HepG2 (cell line): ENCODE data around the gene ZBTB46. TPM values are rescaled to one million over a fixed set of nuclear protein-coding genes. Genes with fewer than 3 reads are reported as not detected.

Experiments
- EHMT2 ChIP-seq: fragments of 200-600 bp; sonication (generic); IDR thresholded peaks from 2 replicates; pipeline ENCODE4 v1.7.0; 2017; ENCODE audit warnings: antibody characterized with exemption, low read depth, low read length, borderline replicate concordance
- FOXC1 ChIP-seq: sonication (generic); formaldehyde crosslinking; IDR thresholded peaks from 2 replicates; pipeline ENCODE4 v1.8.0; 2022; ENCODE audit warnings: mild to moderate bottlenecking, missing genetic modification reagents, borderline replicate concordance
- HNRNPL ChIP-seq: fragments of 200-400 bp; formaldehyde crosslinking; IDR thresholded peaks from 2 replicates; pipeline ENCODE4 v1.6.1; 2017; ENCODE audit warnings: mild to moderate bottlenecking, low read depth, low read length
- HOXA7 ChIP-seq: sonication (generic); formaldehyde crosslinking; IDR thresholded peaks from 2 replicates; pipeline ENCODE4 v1.8.1; 2022; ENCODE audit warnings: mild to moderate bottlenecking, missing genetic modification reagents, moderate library complexity
- KAT7 ChIP-seq: IDR thresholded peaks from 2 replicates; pipeline ENCODE4 v1.6.1; 2018; ENCODE audit warnings: borderline replicate concordance, missing compliant biosample characterization
- LCORL ChIP-seq, 2 experiments: fragments of 450-650 bp in 1 of 2; sonication (generic) in 1 of 2; formaldehyde crosslinking in 1 of 2; IDR thresholded peaks; 2 replicates each; pipeline versions ENCODE4 v1.5.0 to v1.6.1; 2017 to 2020; ENCODE audit warnings: antibody characterized with exemption in 1 of 2, missing genetic modification reagents in 1 of 2
- NCOA1 ChIP-seq: sonication (generic); formaldehyde crosslinking; IDR thresholded peaks from 2 replicates; pipeline ENCODE4 v1.9.0; 2021; ENCODE audit warnings: missing genetic modification reagents
- NR3C1 ChIP-seq: sonication (generic); formaldehyde crosslinking; IDR thresholded peaks from 2 replicates; pipeline ENCODE4 v1.4.0; 2020; ENCODE audit warnings: missing genetic modification reagents
- RBAK ChIP-seq: sonication (generic); formaldehyde crosslinking; IDR thresholded peaks from 2 replicates; pipeline ENCODE4 v1.5.1; 2020; ENCODE audit warnings: mild to moderate bottlenecking, missing genetic modification reagents
- RBM22 ChIP-seq: fragments of 200-400 bp; formaldehyde crosslinking; optimal IDR thresholded peaks from 2 replicates; pipeline ENCODE3; 2017; ENCODE audit warnings: mild to moderate bottlenecking, low read length, moderate library complexity
- SMARCC2 ChIP-seq: fragments of 450-650 bp; IDR thresholded peaks from 2 replicates; pipeline ENCODE4 v1.6.1; 2017; ENCODE audit warnings: antibody characterized with exemption, mild to moderate bottlenecking
- SP4 ChIP-seq: sonication (generic); formaldehyde crosslinking; IDR thresholded peaks from 2 replicates; pipeline ENCODE4 v1.8.1; 2023; ENCODE audit warnings: mild to moderate bottlenecking, missing genetic modification reagents
- SPEN ChIP-seq: sonication (generic); formaldehyde crosslinking; IDR thresholded peaks from 2 replicates; pipeline ENCODE4 v1.5.1; 2020; ENCODE audit warnings: low read depth, mild to moderate bottlenecking, missing genetic modification reagents
- XRCC5 ChIP-seq: fragments of 200-400 bp; formaldehyde crosslinking; optimal IDR thresholded peaks from 2 replicates; pipeline ENCODE3; 2017; ENCODE audit warnings: mild to moderate bottlenecking, low read length
- ZNF3 ChIP-seq: IDR thresholded peaks from 2 replicates; pipeline ENCODE4 v1.7.0; 2017; ENCODE audit warnings: inconsistent platforms
- ZNF780A ChIP-seq: sonication (generic); formaldehyde crosslinking; IDR thresholded peaks from 2 replicates; pipeline ENCODE4 v1.8.0; 2022; ENCODE audit warnings: mild to moderate bottlenecking, missing genetic modification reagents, moderate library complexity
- polyA plus RNA-seq, 8 experiments: library from polyadenylated mRNA; depleted of rRNA in 3 of 8; stranded (reverse) in 7 of 8; unstranded in 1 of 8; fragments of >200 nt; fragmentation: Illumina TruSeq in 4 of 8; extraction: Trizol in 4 of 8; gene quantifications; 2 replicates each; pipeline versions ENCODE4 v1.2.1 to v1.2.3, GENCODE V29; 2011 to 2016; ENCODE audit warnings: low read depth in 4 of 8, missing spikeins in 1 of 8, mixed read lengths in 1 of 8; ENCODE audit not compliant: insufficient read depth in 1 of 8
- total RNA-seq, 5 experiments: library from RNA; depleted of rRNA; stranded (reverse); fragments of >200 nt; fragmentation: Illumina TruSeq; extraction: Trizol; gene quantifications; 2 replicates each; pipeline ENCODE4 v1.2.3, GENCODE V29; 2016; ENCODE audit warnings: low read depth in 1 of 5
- TF ChIP-seq, protein P1 (sequence below): sonication (generic); formaldehyde crosslinking; IDR thresholded peaks from 2 replicates; pipeline ENCODE4 v1.5.0; 2020; ENCODE audit warnings: mild to moderate bottlenecking, missing genetic modification reagents
- TF ChIP-seq, protein P2 (sequence below): sonication (generic); formaldehyde crosslinking; IDR thresholded peaks from 2 replicates; pipeline ENCODE4 v1.8.0; 2022; ENCODE audit warnings: mild to moderate bottlenecking, missing genetic modification reagents, borderline replicate concordance
- TF ChIP-seq, protein P3 (sequence below): sonication (generic); formaldehyde crosslinking; IDR thresholded peaks from 2 replicates; pipeline ENCODE4 v1.4.0; 2020; ENCODE audit warnings: mild to moderate bottlenecking, missing genetic modification reagents
- TF ChIP-seq, protein P4 (sequence below): sonication (generic); formaldehyde crosslinking; IDR thresholded peaks from 2 replicates; pipeline ENCODE4 v1.5.0; 2020; ENCODE audit warnings: mild to moderate bottlenecking, missing genetic modification reagents
- TF ChIP-seq, protein P5 (sequence below): sonication (generic); formaldehyde crosslinking; conservative IDR thresholded peaks from 2 replicates; pipeline ENCODE4 v1.8.0; 2022; ENCODE audit warnings: missing genetic modification reagents

The ZBTB46 gene
- total and polyA plus RNA-seq, 2 of the 13 experiments (the other 11 are each of a cell fraction or from before 2014, with no cell fraction given) = 1.6 to 13.5 TPM

DNA sequence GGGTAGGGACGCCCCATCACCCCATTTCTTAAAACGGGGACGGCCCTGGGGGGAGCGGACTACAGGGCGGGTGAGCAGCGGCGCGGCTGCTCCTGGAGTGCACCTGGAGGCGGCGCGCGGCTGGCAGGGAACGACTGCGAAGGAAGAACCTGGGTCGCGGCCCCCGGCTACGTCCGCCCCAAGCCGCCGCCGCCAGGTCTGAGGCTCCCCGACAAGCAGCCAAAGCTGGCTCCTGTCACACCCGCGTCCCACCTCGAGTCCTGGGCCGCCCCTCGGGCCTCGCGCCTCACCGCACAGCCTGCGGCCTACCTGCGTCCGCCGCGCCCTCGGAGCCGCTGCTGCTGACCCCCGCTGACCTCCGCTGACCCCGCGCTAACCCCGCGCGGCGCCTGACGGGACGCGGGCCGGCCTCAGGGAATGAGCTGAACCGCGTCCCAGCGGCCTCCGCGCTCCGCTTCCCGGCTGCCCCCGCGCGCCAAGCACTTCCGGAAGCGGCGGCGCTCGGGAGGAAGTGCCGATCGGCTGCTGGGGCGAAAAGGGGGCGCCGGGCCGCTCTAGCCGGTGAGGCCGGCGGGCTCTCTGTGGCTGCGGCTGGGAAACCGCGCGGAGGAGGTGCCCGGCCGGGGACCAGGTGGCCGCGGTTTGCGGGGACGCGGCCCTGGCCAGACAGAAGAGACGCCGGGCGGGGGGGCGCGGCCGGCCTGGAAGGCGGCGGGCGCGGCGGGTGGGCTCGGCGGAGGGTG is 123.3 kb downstream of the ZBTB46 start, which contains the start of the genes ARFRP1 and ZGPAT (continued):
- TF ChIP-seq, protein P1, sequence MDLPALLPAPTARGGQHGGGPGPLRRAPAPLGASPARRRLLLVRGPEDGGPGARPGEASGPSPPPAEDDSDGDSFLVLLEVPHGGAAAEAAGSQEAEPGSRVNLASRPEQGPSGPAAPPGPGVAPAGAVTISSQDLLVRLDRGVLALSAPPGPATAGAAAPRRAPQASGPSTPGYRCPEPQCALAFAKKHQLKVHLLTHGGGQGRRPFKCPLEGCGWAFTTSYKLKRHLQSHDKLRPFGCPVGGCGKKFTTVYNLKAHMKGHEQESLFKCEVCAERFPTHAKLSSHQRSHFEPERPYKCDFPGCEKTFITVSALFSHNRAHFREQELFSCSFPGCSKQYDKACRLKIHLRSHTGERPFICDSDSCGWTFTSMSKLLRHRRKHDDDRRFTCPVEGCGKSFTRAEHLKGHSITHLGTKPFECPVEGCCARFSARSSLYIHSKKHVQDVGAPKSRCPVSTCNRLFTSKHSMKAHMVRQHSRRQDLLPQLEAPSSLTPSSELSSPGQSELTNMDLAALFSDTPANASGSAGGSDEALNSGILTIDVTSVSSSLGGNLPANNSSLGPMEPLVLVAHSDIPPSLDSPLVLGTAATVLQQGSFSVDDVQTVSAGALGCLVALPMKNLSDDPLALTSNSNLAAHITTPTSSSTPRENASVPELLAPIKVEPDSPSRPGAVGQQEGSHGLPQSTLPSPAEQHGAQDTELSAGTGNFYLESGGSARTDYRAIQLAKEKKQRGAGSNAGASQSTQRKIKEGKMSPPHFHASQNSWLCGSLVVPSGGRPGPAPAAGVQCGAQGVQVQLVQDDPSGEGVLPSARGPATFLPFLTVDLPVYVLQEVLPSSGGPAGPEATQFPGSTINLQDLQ (CRISPR knock-in tag) = 0 out of 2 replicates have a peak, but pooled peaks have one; percentile 82
- peak; percentile 99 for TF ChIP-seq NCOA1 (CRISPR knock-in tag)
- TF ChIP-seq, protein P2, sequence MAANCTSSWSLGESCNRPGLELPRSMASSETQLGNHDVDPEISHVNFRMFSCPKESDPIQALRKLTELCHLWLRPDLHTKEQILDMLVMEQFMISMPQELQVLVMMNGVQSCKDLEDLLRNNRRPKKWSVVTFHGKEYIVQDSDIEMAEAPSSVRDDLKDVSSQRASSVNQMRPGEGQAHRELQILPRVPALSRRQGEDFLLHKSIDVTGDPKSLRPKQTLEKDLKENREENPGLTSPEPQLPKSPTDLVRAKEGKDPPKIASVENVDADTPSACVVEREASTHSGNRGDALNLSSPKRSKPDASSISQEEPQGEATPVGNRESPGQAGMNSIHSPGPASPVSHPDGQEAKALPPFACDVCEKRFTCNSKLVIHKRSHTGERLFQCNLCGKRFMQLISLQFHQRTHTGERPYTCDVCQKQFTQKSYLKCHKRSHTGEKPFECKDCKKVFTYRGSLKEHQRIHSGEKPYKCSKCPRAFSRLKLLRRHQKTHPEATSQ (CRISPR knock-in tag) = peak; percentile 98
- TF ChIP-seq EHMT2 = no peak
- peak; percentile 24 for TF ChIP-seq RBM22
- TF ChIP-seq FOXC1 = peak; percentile 83; the same call in 1 of the 2 replicates
- TF ChIP-seq ZNF780A (CRISPR knock-in tag) = no peak
- no peak for TF ChIP-seq LCORL (IDR thresholded peaks at IDR 0.05)
- TF ChIP-seq LCORL (CRISPR knock-in tag; IDR thresholded peaks at IDR 0.05) = peak; percentile 68
- TF ChIP-seq, protein P3, sequence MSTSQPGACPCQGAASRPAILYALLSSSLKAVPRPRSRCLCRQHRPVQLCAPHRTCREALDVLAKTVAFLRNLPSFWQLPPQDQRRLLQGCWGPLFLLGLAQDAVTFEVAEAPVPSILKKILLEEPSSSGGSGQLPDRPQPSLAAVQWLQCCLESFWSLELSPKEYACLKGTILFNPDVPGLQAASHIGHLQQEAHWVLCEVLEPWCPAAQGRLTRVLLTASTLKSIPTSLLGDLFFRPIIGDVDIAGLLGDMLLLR (CRISPR knock-in tag) = peak; percentile 93
- TF ChIP-seq RBAK (CRISPR knock-in tag) = no peak
- TF ChIP-seq ZNF3 (CRISPR knock-in tag) = peak; percentile 46; the same call in 1 of the 2 replicates
- TF ChIP-seq HOXA7 (CRISPR knock-in tag) = no peak
- TF ChIP-seq, protein P4, sequence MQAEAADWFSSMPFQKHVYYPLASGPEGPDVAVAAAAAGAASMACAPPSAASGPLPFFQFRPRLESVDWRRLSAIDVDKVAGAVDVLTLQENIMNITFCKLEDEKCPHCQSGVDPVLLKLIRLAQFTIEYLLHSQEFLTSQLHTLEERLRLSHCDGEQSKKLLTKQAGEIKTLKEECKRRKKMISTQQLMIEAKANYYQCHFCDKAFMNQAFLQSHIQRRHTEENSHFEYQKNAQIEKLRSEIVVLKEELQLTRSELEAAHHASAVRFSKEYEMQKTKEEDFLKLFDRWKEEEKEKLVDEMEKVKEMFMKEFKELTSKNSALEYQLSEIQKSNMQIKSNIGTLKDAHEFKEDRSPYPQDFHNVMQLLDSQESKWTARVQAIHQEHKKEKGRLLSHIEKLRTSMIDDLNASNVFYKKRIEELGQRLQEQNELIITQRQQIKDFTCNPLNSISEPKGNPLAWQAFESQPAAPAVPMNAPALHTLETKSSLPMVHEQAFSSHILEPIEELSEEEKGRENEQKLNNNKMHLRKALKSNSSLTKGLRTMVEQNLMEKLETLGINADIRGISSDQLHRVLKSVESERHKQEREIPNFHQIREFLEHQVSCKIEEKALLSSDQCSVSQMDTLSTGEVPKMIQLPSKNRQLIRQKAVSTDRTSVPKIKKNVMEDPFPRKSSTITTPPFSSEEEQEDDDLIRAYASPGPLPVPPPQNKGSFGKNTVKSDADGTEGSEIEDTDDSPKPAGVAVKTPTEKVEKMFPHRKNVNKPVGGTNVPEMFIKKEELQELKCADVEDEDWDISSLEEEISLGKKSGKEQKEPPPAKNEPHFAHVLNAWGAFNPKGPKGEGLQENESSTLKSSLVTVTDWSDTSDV (CRISPR knock-in tag) = peak; percentile 72
- peak; percentile 89 for TF ChIP-seq XRCC5
- TF ChIP-seq, protein P5, sequence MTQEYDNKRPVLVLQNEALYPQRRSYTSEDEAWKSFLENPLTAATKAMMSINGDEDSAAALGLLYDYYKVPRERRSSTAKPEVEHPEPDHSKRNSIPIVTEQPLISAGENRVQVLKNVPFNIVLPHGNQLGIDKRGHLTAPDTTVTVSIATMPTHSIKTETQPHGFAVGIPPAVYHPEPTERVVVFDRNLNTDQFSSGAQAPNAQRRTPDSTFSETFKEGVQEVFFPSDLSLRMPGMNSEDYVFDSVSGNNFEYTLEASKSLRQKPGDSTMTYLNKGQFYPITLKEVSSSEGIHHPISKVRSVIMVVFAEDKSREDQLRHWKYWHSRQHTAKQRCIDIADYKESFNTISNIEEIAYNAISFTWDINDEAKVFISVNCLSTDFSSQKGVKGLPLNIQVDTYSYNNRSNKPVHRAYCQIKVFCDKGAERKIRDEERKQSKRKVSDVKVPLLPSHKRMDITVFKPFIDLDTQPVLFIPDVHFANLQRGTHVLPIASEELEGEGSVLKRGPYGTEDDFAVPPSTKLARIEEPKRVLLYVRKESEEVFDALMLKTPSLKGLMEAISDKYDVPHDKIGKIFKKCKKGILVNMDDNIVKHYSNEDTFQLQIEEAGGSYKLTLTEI = no peak
- TF ChIP-seq HNRNPL = no peak
- TF ChIP-seq SP4 (CRISPR knock-in tag) = peak; percentile 66
- peak; percentile 100 for TF ChIP-seq SPEN
- no peak for TF ChIP-seq SMARCC2
- no peak for TF ChIP-seq NR3C1 (CRISPR knock-in tag)
- peak; percentile 98 for TF ChIP-seq KAT7 (CRISPR knock-in tag)
